Sciatic nerve (tissue), 2 donors: ENCODE results near the gene CASZ1. TPM values are rescaled to one million over a fixed set of nuclear protein-coding genes. Genes with fewer than 3 reads are reported as not detected.

Experiments
- ATAC-seq: fragments of 200-7000 bp; cut with Tn5 transposase; one replicate; pipeline ENCODE4 v1.9.1; 2020; ENCODE audit warnings: mild to moderate bottlenecking, moderate library complexity
- DNase-seq: peaks from one replicate; pipeline ENCODE4 v3.0.0-alpha.2; 2020; ENCODE audit warnings: low spot score
- intact Hi-C: fragments of 100-400 bp; cut with DNase I; formaldehyde crosslinking; loops from one replicate; pipeline ENCODE4 v1.14.2; 2022
- total RNA-seq: library from RNA; stranded (reverse); fragmentation: NEBNext Ultra II Directional; extraction: Animal tissue kit (Norgen Biotek cat#: 25700); gene quantifications from one replicate; pipeline ENCODE4 v1.2.1, GENCODE V29; 2021
- donor health status: DM: no; HTN: no; CAD: no.
- donor health status: DM: no; HTN: no; CAD: no.

The CASZ1 gene
- total RNA-seq, 1 donor from 2014 or later, result 8.5 TPM

GRCh38 chr1:10640843-10641553, 155.4 kb downstream of the CASZ1 start:
- no peak for DNase-seq
- ATAC-seq, result no peak
- intact Hi-C loops, result no loop called here

DNA sequence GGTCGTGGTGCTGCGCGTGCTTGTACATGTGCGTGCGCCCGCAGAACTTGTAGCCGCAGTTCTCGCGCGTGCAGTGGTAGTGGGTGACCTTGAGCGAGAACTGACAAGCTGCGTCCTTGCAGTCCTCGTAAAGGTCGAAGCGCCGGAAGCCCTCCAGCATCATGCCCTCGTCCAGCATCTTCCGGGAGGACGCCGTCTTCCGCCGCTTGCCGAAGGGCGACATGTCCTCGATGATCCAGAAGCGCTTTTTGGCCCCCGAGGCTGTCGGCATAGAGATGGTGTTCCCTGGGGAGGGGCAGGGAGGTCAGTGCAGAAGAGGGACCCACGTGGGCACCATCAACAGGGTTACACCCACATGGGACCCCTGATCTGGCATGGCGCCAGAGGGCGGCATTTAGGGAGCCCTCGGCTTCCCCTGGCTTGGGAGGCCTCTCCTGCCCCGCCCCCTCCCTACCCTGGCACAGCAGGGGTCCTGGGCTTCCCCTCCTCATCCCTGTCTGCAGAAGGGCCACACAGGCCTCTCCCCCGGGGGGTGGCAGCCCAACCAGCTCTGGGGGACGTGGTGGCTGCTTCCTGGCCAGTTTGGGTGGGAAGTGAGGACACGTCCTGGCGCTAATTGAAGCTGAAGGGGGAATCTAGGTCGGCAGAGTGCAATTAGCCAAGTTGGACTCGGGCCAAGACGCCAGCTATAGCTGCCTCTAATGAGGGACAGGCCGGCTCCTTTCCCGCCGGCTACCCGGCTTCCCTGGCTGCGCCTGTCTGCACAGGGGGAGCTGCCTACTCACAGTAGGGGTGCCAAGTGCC, 156.5 kb downstream of the CASZ1 start:
- DNase-seq (no peak), ATAC-seq (no peak)
- intact Hi-C loops, result no loop called here

- intact Hi-C loops, result no loop called here
- DNase-seq (no peak), ATAC-seq (no peak)
These were observed 157.3 kb downstream of the CASZ1 start for GRCh38 chr1:10639011-10639774.

- ATAC-seq (no peak), DNase-seq (no peak)
- intact Hi-C loops, result no loop called here
These were observed 157.9 kb downstream of the CASZ1 start for GRCh38 chr1:10638559-10639005.

GRCh38 chr1:10637834-10638558, 158.4 kb downstream of the CASZ1 start:
- intact Hi-C loops, result no loop called here
- DNase-seq, result no peak
- ATAC-seq, result no peak

DNA sequence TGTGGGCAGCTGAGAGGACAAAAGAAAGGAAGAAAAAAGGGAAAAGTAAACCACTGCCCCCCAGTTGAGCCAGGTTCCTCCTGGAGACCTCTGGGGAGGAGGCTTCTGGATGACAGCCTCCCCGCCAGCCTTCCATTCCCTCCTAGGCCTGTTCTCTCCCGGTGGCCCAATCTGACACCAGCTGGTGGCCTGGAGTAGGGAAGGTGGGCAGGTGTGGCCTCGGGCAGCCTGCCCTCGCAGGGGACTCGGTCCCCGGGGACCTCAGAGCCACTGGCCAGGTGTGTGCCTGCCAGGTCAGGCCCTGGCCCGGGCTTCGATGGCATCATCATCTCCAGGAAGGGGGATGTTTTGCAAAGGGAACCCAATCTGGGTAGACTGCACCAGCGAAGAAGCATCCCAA, 159.0 kb downstream of the CASZ1 start:
- intact Hi-C loops, result no loop called here
- ATAC-seq (no peak), DNase-seq (no peak)

- DNase-seq, result no peak
- no peak for ATAC-seq
- intact Hi-C loops, result no loop called here
These were observed 160.5 kb downstream of the CASZ1 start for GRCh38 chr1:10635992-10636391.

DNA sequence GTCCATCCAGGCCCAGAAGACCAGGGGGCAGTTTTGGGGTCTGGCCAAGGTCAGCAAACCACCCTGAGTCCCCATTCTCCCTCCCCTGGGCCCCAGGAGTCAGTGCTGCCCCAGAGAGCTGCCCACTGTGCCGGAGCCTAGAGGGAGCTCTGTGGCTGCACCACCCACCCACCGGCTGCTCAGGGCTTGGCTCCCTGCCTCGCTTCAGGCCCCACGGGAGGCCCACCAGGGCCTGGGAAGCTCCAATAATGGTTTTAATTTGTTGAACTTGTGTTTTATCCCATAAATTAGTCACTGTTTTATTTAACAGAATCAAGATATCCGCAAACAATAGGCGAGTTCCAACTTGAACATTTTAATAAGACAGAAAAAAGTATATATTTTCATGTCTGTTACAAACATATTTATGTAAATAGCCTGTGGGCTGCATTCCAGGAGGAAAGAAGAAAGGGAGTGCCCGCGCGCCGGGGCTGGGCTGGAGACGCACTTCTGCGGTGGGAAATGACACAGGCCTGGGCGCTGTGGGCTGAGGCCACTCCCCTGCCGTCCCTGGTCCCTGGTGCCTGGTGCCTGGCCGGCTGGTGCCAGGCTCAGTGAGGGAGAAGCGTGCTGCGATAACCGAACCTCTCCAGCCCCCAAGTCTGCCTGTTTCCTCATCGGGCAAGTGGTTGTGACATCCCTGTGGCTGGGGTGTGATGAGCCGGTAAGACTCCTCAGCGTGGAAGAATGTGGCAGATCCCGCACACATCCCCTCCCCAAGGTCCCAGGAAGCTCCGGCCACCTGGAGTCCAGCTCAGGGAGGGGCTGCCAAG, 161.2 kb downstream of the CASZ1 start:
- ATAC-seq (peak; percentile 39), DNase-seq (no peak)
- intact Hi-C loops, result no loop called here

GRCh38 chr1:10634428-10635084, 161.9 kb downstream of the CASZ1 start:
- ATAC-seq (peak; percentile 61), DNase-seq (no peak)
- intact Hi-C loops, result no loop called here

DNA sequence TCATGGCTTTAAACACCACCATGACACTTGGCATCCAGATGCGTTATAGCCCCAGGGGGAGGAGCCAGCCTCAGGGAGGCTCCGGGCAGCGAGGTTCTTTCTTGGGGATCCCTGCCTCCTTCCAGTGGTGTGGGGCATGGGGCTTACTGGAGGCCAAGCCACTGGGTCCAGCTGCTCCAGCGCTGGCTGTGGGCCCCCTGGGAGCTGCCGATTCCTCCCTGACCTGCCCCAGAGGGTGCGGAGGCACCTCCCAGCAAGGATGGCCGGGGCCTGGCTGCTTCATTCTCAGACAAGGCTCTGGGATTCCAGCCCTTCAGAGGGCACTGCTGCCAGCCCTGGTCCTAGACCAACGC, 162.4 kb downstream of the CASZ1 start:
- DNase-seq (no peak), ATAC-seq (no peak)
- intact Hi-C loops, result no loop called here

DNA sequence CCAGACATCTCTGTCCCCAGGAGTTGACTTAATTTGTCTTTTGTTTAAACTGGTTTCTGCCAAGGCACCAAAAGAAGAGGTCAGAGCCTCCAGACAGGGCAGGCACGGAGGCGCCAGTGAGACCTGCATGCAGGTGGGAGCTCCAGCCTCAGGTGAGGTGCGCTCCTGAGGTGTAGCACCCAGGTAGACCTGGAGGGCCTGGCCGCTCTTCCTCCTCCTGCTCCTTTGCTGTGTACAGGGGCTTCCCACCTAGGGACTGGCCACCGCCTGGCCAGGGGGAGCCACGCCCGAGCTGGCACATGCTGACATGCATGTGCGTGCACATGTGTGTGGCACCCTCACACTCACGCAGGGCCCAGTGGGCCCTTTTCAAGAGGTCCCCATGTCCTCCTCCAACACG, 163.0 kb downstream of the CASZ1 start:
- ATAC-seq, result no peak
- intact Hi-C loops, result no loop called here
- DNase-seq, result no peak

GRCh38 chr1:10632691-10633090, 163.8 kb downstream of the CASZ1 start:
- intact Hi-C loops, result no loop called here
- ATAC-seq, result no peak
- DNase-seq, result no peak

- intact Hi-C loops, result no loop called here
- ATAC-seq (no peak), DNase-seq (no peak)
These were observed 164.4 kb downstream of the CASZ1 start for GRCh38 chr1:10631811-10632593.

GRCh38 chr1:10631121-10631810, 165.2 kb downstream of the CASZ1 start:
- intact Hi-C loops, result no loop called here
- ATAC-seq (no peak), DNase-seq (no peak)

DNA sequence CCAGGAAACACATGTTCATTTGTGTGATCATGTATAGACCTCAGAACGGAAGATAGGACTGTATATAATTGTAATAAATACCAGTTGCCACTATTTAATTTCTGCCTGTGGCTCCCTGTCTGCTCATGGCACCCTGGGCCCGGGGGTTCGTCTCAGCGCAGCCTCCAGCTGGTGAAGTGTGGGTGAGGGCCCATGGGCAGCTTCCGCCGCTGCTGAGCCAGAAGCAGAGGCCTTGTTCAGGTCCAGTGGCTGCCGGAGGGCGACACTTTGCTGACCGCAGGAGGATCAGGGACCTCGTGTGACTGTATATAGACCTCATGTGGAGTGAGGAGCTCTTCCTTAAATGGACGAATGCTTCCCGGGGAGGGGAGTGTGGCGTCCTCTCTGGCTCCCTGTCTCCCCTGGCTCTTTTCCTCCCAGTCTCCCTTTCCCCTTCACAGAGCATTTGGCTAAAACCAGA, 165.8 kb downstream of the CASZ1 start:
- intact Hi-C loops, result no loop called here
- no peak for ATAC-seq

GRCh38 chr1:10629816-10630571, 166.5 kb downstream of the CASZ1 start:
- intact Hi-C loops, result no loop called here
- ATAC-seq, result no peak
- no peak for DNase-seq

More for the DNA sequence above, 165.8 kb downstream of the CASZ1 start:
- no peak for DNase-seq
